ENCODE results near the gene APOBEC2. TPM values are rescaled to one million over a fixed set of nuclear protein-coding genes. Genes with fewer than 3 reads are reported as not detected.

The APOBEC2 gene
- total and polyA plus RNA-seq, 2 of the 13 experiments (the other 11 are each of a cell fraction or from before 2014, with no cell fraction given), result 0.09 TPM; not detected in 1

GRCh38 chr6:41039060-41039998, 13.7 kb upstream of the APOBEC2 start, which contains the start of gene UNC5CL:
Gene UNC5CL, minus strand, starts transcription at chr6:41039221. Its CDS starts 4,147 bp downstream, at chr6:41035074.
- in situ Hi-C loops (cut with HindIII; ENCODE audit: extremely low pct_ligation_motif_present, low pct_unique_long_range_greater_than_20kb) (loop anchor here (25.0 kb wide), 1 partner anchor 702 kb away; no protein-coding TSS in a partner anchor), intact Hi-C loops (cut with micrococcal nuclease; ENCODE audit: unreplicated experiment) (no loop called here)
- no peaks in the 10 kb centered on the region for H3K27me3 ChIP-seq (ENCODE audit: control insufficient read depth in 1 of 2, insufficient read depth in 2 of 2, low read length in 2 of 2)
- ATAC-seq (peak; percentile 30), FAIRE-seq (peak; percentile 51), DNase-seq (ENCODE audit: low spot score) (peak; percentile 45)
- H3K27ac ChIP-seq (ENCODE audit: extremely low read length, insufficient read depth, low read length), result peak within 1 kb of the TSS; percentile 94
- H3K4me1 ChIP-seq (ENCODE audit: insufficient read depth, low read length), result peaks cover 78% of the 10 kb centered on the region
- H3K36me3 ChIP-seq (replicated peaks in 1 of 2; ENCODE audit: control insufficient read depth in 1 of 2, insufficient read depth in 2 of 2, low read length in 2 of 2), result no peaks in the 10 kb centered on the region
- H3K9me3 ChIP-seq (ENCODE audit: low read length), result no peaks in the 10 kb centered on the region
- ChIA-PET CTCF (ENCODE audit: low intra/inter-chr PET ratio, low total read pairs) (interaction anchor here (1.3 to 3.3 kb wide), 3 partner anchors 26 to 144 kb away, joined by 4 to 25 read pairs (median 4); no protein-coding TSS in a partner anchor), POLR2A (interaction anchor here (1.4 to 4.2 kb wide), 10 partner anchors 16 to 81 kb away, joined by 3 to 59 read pairs (median 20); partner anchors contain the start of genes APOBEC2, NFYA and OARD1)
- H4K20me1 ChIP-seq (ENCODE audit: insufficient read depth, low read length), result no peaks in the 10 kb centered on the region
- peak within 1 kb of the TSS; percentile 79 for H3K4me2 ChIP-seq (ENCODE audit: low read depth, low read length)
- peak within 1 kb of the TSS; percentile 73 for H3K9ac ChIP-seq (ENCODE audit: insufficient read depth, low read depth, low read length)
- peak within 1 kb of the TSS in 2 of 3 experiments; percentile 33 to 64; a peak in 2 of 6 replicates for H3K4me3 ChIP-seq (replicated peaks in 1 of 3; ENCODE audit: insufficient read depth in 1 of 3, low read depth in 2 of 3, low read length in 3 of 3)
- WGBS (ENCODE audit: low lambda C conversion rate), result 69% methylated on average over 10 of the region's 10 CpGs
- no TSS peak for BruUV-seq (replicated peaks)
- no peaks in the 10 kb centered on the region for H3K79me2 ChIP-seq (ENCODE audit: insufficient read depth, low read length)
- no peak within 1 kb of the TSS for H2AFZ ChIP-seq (ENCODE audit: low read length)
- TF ChIP-seq ZNF253 (CRISPR knock-in tag; IDR thresholded peaks at IDR 0.05; ENCODE audit: borderline replicate concordance) (no peak), NR2C2 (CRISPR knock-in tag; IDR thresholded peaks at IDR 0.05; ENCODE audit: borderline replicate concordance) (no peak), MTF1 (CRISPR knock-in tag; IDR thresholded peaks at IDR 0.05) (no peak), ZNF710 (CRISPR knock-in tag; IDR thresholded peaks at IDR 0.05; ENCODE audit: borderline replicate concordance) (0 out of 2 replicates have a peak, but pooled peaks have one; percentile 37), PITX1 (CRISPR knock-in tag; IDR thresholded peaks at IDR 0.05) (peak; percentile 30; the same call in 1 of the 2 replicates), ZNF747 (CRISPR knock-in tag; IDR thresholded peaks at IDR 0.05; ENCODE audit: borderline replicate concordance) (no peak), ZNF572 (CRISPR knock-in tag; IDR thresholded peaks at IDR 0.05) (no peak), XRCC5 (optimal IDR thresholded peaks at IDR 0.05; ENCODE audit: low read length) (peak; percentile 65), ARID3A (IDR thresholded peaks at IDR 0.05; ENCODE audit: low read depth, low read length) (no peak), NFRKB (IDR thresholded peaks at IDR 0.05) (no peak), ZSCAN12 (CRISPR knock-in tag; IDR thresholded peaks at IDR 0.05) (no peak), HNF4G (IDR thresholded peaks at IDR 0.05; ENCODE audit: borderline replicate concordance, low read depth, low read length) (peak; percentile 32; the same call in 1 of the 2 replicates), HNF4G (CRISPR knock-in tag; IDR thresholded peaks at IDR 0.05; ENCODE audit: borderline replicate concordance, low read depth) (no peak)
- TF ChIP-seq, protein P1, sequence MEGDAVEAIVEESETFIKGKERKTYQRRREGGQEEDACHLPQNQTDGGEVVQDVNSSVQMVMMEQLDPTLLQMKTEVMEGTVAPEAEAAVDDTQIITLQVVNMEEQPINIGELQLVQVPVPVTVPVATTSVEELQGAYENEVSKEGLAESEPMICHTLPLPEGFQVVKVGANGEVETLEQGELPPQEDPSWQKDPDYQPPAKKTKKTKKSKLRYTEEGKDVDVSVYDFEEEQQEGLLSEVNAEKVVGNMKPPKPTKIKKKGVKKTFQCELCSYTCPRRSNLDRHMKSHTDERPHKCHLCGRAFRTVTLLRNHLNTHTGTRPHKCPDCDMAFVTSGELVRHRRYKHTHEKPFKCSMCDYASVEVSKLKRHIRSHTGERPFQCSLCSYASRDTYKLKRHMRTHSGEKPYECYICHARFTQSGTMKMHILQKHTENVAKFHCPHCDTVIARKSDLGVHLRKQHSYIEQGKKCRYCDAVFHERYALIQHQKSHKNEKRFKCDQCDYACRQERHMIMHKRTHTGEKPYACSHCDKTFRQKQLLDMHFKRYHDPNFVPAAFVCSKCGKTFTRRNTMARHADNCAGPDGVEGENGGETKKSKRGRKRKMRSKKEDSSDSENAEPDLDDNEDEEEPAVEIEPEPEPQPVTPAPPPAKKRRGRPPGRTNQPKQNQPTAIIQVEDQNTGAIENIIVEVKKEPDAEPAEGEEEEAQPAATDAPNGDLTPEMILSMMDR (CRISPR knock-in tag; IDR thresholded peaks at IDR 0.05), result peak; percentile 79
- TF ChIP-seq, protein P2, sequence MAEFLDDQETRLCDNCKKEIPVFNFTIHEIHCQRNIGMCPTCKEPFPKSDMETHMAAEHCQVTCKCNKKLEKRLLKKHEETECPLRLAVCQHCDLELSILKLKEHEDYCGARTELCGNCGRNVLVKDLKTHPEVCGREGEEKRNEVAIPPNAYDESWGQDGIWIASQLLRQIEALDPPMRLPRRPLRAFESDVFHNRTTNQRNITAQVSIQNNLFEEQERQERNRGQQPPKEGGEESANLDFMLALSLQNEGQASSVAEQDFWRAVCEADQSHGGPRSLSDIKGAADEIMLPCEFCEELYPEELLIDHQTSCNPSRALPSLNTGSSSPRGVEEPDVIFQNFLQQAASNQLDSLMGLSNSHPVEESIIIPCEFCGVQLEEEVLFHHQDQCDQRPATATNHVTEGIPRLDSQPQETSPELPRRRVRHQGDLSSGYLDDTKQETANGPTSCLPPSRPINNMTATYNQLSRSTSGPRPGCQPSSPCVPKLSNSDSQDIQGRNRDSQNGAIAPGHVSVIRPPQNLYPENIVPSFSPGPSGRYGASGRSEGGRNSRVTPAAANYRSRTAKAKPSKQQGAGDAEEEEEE (CRISPR knock-in tag; IDR thresholded peaks at IDR 0.05; ENCODE audit: borderline replicate concordance), result no peak
